ENCODE data around the gene COL27A1.

Gene COL27A1

DNA sequence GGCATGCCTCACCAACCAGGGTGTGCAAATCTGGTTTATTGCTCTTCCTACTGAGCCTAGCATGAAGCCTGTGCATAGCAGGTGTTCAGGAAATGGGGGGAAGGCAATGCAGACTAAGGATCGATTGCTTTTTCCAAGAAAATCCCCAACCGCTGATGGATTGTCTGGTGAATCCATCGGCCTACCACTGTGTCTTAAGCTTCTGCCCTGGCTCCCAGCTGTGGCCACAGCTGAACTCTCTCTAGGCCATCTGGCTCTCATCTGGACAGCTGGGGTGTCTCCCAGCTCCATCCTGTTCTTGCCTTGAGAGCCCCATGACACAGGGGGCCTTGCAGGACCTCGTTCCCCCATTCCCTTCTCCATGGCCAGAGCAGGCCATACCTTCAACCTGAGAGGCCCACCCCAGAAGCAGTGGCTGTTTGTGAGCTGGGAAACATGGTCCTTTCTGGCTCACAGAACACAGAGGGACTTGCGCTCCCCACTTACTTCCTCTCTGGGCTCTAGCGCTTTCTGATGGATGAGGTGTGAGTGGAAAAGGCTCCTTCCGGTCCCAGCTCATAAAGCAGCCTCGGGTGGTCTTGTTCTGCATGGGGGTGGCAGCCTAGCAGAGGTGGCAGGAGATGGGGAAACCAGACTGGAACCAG lies 41.8 kb downstream of the COL27A1 start:
- no peak for TF ChIP-seq CTCF (IDR thresholded peaks at IDR 0.05)

DNA sequence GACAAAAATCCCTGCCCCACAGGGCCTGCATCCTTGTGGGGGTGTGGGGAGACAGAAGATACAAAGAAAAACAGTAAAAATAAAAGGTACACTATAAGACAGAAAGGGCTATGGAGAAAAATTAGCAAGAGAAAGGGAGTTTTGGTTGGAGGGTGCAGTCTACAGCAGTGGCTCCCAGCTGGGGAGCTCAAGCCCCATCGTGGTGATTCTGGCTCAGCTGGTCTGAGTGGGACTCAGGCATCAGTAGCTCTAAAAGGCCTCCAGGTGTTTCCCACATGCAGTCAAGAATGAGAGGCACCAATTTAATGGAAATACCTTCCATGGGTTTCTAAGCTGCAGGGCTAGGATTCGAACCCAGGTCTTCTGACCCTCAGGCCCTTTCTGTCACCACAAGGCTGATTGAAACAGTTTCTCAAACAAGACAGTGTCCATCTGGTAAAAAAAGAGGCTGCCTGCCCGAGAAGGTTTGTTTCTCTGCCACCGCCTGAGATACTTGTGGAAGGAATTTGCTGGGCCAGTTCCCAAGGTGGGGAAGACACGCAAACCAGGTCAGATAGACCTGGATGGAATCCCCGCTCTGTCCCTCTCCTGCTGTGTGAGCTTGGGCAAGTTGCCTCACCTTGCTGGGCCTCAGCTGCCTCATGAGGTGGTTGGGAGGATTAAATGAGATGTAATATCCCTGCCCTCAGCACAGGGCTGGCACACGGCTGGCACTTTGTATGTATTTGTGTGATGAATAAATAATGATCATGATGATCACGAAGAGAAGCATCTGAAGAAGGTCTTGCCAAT lies 43.1 kb downstream of the COL27A1 start:
- no peak for TF ChIP-seq CTCF (IDR thresholded peaks at IDR 0.05)

DNA sequence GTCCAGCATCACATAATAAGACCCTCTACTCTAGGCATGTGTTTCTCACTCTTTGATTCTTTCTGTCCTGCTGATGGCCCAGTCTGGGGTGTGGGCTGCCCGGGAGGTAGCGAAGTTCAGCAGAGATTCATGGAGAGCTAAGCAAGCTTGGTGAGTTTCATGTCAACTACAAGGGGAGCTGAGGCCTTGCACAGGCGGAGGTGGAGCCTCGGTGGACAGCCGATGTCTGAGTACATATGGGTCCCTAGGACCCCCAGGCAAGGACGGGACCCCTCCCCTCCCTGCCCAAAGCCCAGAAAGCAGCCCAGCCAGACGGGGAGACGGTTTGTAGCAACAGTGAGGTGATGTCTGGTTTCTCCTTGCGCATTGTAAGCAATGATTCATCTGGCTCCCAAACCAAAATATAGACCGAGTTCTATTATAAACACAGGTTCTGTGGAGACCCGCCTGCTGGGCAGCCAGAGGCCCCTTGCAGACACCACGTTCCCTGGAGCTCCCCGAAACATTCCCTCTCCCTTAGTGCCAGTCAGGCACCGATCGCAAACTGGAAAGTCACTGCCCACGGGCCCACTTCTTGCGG lies 45.5 kb downstream of the COL27A1 start:
- TF ChIP-seq CTCF (IDR thresholded peaks at IDR 0.05) = no peak

DNA sequence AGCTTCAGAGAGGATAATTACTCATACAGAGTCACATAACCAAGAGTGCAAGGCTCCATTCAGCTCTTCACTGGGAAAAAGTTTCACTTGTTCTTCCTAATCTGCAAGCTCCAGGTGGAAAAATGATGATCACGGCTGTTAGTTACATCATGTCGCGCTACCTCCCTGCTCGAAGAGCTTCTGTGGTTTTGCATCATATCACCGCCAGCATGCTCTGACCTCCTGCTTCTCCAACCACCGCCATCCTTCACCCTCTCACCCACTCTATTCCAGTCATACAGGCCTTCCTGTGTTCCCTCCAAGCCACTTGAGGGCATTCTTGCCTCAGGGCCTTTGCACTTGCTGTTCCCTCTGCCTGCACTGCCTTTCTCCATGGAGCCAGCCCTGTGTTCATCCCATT lies 47.1 kb downstream of the COL27A1 start:
- TF ChIP-seq CTCF (IDR thresholded peaks at IDR 0.05) = no peak

GRCh38 chr9:114202849-114203248 lies 47.5 kb downstream of the COL27A1 start:
- TF ChIP-seq CTCF (IDR thresholded peaks at IDR 0.05) = no peak

DNA sequence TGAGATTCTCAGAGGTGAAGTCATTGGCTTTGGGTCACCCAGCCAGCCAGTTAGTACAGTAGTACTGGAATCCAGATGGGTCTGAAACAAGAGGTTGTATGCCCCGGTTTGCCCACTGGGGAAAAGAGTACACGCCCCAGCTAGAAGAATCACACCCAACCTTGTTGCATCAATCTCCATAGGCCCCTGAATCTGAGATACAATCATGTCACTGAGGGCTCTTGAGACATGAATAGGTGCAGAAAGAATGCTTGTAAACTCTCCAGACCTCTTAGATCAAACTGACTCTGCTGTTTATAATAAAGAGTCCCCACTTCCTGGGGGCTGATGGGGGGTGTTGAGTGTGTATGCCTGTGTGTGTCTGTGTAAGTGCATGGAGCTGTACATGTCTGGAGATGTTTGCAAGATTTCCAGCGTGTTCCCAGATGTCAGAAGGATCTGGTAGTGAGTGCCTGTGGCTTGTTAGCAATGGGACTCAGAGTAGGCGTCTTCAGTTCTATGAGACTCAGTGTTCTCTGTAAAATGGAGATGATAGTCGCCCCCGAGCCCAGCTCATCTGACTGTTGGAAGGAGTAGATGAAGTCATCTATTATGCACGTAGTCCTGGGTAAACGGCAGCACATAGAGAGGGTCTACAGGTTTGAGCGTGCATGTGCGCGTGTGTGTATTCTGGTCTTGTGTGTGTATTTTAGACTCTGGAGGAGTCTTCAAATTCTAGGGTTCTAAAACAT lies 48.2 kb downstream of the COL27A1 start:
- no peak for TF ChIP-seq CTCF (IDR thresholded peaks at IDR 0.05)

- no peak for TF ChIP-seq CTCF (IDR thresholded peaks at IDR 0.05)
These were observed 48.9 kb downstream of the COL27A1 start for GRCh38 chr9:114204265-114204664.
